Measurements from ENCODE around the gene DAZAP1. TPM values are rescaled to one million over a fixed set of nuclear protein-coding genes. Genes with fewer than 3 reads are reported as not detected.

The DAZAP1 gene
- total RNA-seq, 1 experiment from 2014 or later: 177 TPM

- intact Hi-C loops (cut with micrococcal nuclease): no loop called here
- Histone ChIP-seq H3K9ac (ENCODE audit: low read length) (no peak overlapping the region), H3K4me3 (ENCODE audit: low read length) (no peak overlapping the region), H3K79me2 (ENCODE audit: low read length) (no peaks in the 10 kb centered on the region), H3K27ac (ENCODE audit: low read length) (no peak overlapping the region), H2AFZ (ENCODE audit: low read length) (no peak overlapping the region), H3F3A (ENCODE audit: low read length, unreplicated experiment) (no peaks in the 10 kb centered on the region), H3K4me2 (ENCODE audit: low read length) (no peak overlapping the region), H3K9me3 (ENCODE audit: low read length) (no peaks in the 10 kb centered on the region), H3K36me3 (ENCODE audit: low read depth, low read length) (no peaks in the 10 kb centered on the region), H3K4me1 (ENCODE audit: insufficient read depth, low read length) (peaks cover 10% of the 10 kb centered on the region; the same call in 1 of the 2 replicates), H3K27me3 (ENCODE audit: low read length) (no peaks in the 10 kb centered on the region), H4K20me1 (ENCODE audit: low read length) (no peaks in the 10 kb centered on the region), H3K9me2 (replicated peaks; ENCODE audit: low read length) (no peaks in the 10 kb centered on the region)
- ChIA-PET CTCF (interaction anchor here (0.6 kb wide), 1 partner anchor 59 kb away, joined by 3 read pairs; no protein-coding TSS in a partner anchor), POLR2A (ENCODE audit: unreplicated experiment) (no interaction called here)
- no peak for DNase-seq
- no peak for ATAC-seq
- BruUV-seq (replicated peaks): no TSS peak
- TF ChIP-seq EZH2phosphoT487 (IDR thresholded peaks at IDR 0.05; ENCODE audit: borderline replicate concordance, low read length): no peak
- no peak for TF ChIP-seq CTCF (conservative IDR thresholded peaks at IDR 0.05; ENCODE audit: low read depth, low read length)
- TF ChIP-seq EZH2 (IDR thresholded peaks at IDR 0.05; ENCODE audit: low read length, unreplicated experiment): no peak
These were observed 50.5 kb downstream of the DAZAP1 start for GRCh38 chr19:1457892-1458291.

GRCh38 chr19:1459479-1459878 lies 52.1 kb downstream of the DAZAP1 start:
- BruUV-seq (replicated peaks): TSS peak; percentile 7
- ChIA-PET CTCF (no interaction called here), POLR2A (ENCODE audit: unreplicated experiment) (no interaction called here)
- H3K9ac ChIP-seq (ENCODE audit: low read length): no peak overlapping the region
- no peaks in the 10 kb centered on the region for H3K9me2 ChIP-seq (replicated peaks; ENCODE audit: low read length)
- intact Hi-C loops (cut with micrococcal nuclease): no loop called here
- H3K4me2 ChIP-seq (ENCODE audit: low read length): no peak overlapping the region
- no peaks in the 10 kb centered on the region for H3K79me2 ChIP-seq (ENCODE audit: low read length)
- H3K4me1 ChIP-seq (ENCODE audit: insufficient read depth, low read length): peaks cover 6% of the 10 kb centered on the region; the same call in 1 of the 2 replicates
- H3K27ac ChIP-seq (ENCODE audit: low read length): no peak overlapping the region
- no peaks in the 10 kb centered on the region for H4K20me1 ChIP-seq (ENCODE audit: low read length)
- H2AFZ ChIP-seq (ENCODE audit: low read length): no peak overlapping the region
- no peaks in the 10 kb centered on the region for H3K9me3 ChIP-seq (ENCODE audit: low read length)
- H3K4me3 ChIP-seq (ENCODE audit: low read length): no peak overlapping the region
- no peaks in the 10 kb centered on the region for H3K27me3 ChIP-seq (ENCODE audit: low read length)
- no peak for TF ChIP-seq CTCF (conservative IDR thresholded peaks at IDR 0.05; ENCODE audit: low read depth, low read length)
- no peaks in the 10 kb centered on the region for H3K36me3 ChIP-seq (ENCODE audit: low read depth, low read length)
- DNase-seq: no peak
- H3F3A ChIP-seq (ENCODE audit: low read length, unreplicated experiment): no peaks in the 10 kb centered on the region
- ATAC-seq: no peak

DNA sequence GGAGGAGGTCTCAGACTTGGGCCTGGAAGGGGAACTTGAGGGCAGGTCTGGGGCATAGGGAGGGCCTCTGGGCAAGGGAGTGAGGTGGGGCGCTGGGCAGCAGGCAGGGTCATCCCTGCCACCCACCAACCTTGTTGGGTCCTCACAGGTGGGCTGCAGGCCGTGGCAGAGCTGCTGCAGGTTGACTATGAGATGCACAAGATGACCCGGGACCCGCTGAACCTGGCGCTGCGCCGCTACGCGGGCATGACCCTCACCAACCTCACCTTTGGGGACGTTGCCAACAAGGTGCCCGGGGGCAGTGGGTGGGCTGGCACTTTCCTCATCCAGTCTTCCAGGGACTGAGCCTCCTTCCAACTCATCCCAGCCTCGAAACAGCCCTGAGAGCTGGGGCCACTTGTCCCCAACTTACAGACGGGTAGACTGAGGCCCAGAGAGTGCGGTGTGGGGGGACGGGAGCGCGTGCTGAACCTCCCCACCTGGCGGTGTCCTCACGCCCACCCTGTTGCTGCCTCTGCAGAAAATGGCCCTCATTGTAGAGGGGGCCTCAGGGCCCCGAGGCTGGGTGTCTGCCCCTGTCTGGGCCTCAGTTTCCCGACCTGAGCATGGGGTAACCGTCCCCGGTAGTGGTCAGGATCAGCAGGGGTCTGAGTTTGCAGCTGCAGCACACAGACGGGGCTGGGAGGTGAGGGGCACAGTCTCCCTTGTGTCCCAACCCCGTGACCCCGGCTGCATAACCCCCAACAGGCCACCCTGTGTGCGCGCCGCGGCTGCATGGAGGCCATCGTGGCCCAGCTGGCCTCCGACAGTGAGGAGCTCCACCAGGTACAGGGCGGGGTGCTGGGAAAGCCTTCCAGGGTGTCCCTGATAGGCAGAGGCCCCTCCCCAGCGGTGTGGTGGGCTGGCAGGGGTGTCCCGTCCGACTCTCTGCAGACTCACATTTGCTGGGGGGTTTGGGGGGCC lies 52.9 kb downstream of the DAZAP1 start:
- no peaks in the 10 kb centered on the region for H3K9me2 ChIP-seq (replicated peaks; ENCODE audit: low read length)
- no peak for TF ChIP-seq EZH2 (IDR thresholded peaks at IDR 0.05; ENCODE audit: low read length, unreplicated experiment)
- no peak for TF ChIP-seq CTCF (conservative IDR thresholded peaks at IDR 0.05; ENCODE audit: low read depth, low read length)
- no peak for TF ChIP-seq EZH2phosphoT487 (IDR thresholded peaks at IDR 0.05; ENCODE audit: borderline replicate concordance, low read length)

More for the DNA sequence above, 52.9 kb downstream of the DAZAP1 start:
- Histone ChIP-seq H3K9me3 (ENCODE audit: low read length) (no peaks in the 10 kb centered on the region), H3K9ac (ENCODE audit: low read length) (no peak overlapping the region), H3K4me2 (ENCODE audit: low read length) (no peak overlapping the region), H3K27ac (ENCODE audit: low read length) (no peak overlapping the region), H3K4me1 (ENCODE audit: insufficient read depth, low read length) (peaks cover 3% of the 10 kb centered on the region; the same call in 1 of the 2 replicates), H3K79me2 (ENCODE audit: low read length) (0 out of 2 replicates have a peak, but pooled peaks cover 3% of the 10 kb centered on the region), H2AFZ (ENCODE audit: low read length) (no peak overlapping the region), H3K36me3 (ENCODE audit: low read depth, low read length) (no peaks in the 10 kb centered on the region), H3K27me3 (ENCODE audit: low read length) (no peaks in the 10 kb centered on the region), H3K4me3 (ENCODE audit: low read length) (no peak overlapping the region), H4K20me1 (ENCODE audit: low read length) (no peaks in the 10 kb centered on the region), H3F3A (ENCODE audit: low read length, unreplicated experiment) (no peaks in the 10 kb centered on the region)
- DNase-seq: no peak
- ChIA-PET POLR2A (ENCODE audit: unreplicated experiment) (no interaction called here), CTCF (no interaction called here)
- intact Hi-C loops (cut with micrococcal nuclease): no loop called here
- BruUV-seq (replicated peaks): no TSS peak
- ATAC-seq: no peak
